ENCODE measurements around the gene TNRC6A. TPM values are rescaled to one million over a fixed set of nuclear protein-coding genes. Genes with fewer than 3 reads are reported as not detected.
A peak's percentile ranks its signal among the peaks of the same experiment; 100 is the strongest.
"Not testable (repeated sequence)": the region's sequence is repeated elsewhere in the genome, so short reads cannot be mapped to it uniquely, and the experiment has no call there.

TNRC6A gene
- total RNA-seq = 91.9 TPM

DNA sequence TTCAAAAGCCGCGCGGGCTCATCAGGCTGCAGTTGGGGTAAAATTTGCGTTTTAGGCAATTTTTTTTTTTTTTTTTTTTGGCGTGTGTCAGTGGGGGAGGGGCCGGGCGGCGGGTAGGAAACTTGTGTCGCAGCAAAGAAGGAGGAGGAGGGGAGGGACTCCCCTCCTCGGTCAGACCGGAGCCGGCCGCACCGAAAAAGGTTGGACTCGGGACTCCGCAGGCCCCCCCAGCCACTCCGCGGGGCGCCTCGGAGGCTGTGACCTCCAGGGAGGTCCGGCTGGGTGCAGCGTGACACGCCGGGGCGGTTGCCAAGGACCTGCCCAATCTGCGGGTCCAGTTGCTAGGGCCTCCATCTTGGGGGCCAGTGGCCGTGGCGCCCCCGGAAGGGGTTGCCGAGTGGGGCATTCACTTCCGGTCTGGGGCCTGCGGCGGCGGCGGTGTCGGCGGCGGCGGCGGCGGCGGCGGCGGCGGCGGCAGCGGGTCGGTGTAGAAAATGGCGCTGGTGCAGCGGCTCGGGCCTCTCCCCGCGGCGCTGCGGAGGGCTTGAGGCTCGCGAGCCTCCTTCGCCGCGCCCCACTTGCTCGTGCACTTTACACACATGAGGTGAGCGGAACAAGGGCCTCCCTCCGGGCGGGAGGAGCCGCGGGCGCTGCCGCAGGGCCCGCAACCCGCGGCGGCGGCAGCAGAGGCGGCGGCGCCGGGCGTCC, at the start of gene TNRC6A:
Gene TNRC6A, plus strand, starts transcription at position 409 of the 708 bp plus-strand sequence. Its CDS starts 191 bp downstream, at position 600.
- intact Hi-C loops (cut with DNase I) = no loop called here
- DNase-seq (ENCODE audit: low spot score) (peak; percentile 93), ATAC-seq (peak; percentile 97)

DNA sequence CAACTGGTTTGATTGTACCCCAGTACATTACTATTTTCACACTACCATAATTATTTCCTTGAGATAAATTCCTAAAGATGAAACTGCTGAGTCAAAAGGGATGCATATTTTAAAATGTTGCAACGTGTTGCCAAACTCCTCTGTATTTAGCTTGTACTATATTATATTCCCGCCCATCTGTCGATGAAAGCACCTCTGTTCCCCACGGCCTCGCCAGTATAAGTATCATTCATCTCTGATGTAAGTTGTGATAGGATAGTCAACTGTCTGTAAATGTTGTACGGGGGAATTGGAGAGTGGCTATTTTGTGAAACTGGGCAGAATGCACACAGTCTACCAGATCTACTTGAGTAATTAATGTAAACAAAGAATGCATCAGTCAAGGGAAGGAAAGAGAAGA, 47.7 kb upstream of the TNRC6A start:
- no peak for DNase-seq (ENCODE audit: low spot score)
- ATAC-seq = no peak
- intact Hi-C loops (cut with DNase I) = no loop called here

DNA sequence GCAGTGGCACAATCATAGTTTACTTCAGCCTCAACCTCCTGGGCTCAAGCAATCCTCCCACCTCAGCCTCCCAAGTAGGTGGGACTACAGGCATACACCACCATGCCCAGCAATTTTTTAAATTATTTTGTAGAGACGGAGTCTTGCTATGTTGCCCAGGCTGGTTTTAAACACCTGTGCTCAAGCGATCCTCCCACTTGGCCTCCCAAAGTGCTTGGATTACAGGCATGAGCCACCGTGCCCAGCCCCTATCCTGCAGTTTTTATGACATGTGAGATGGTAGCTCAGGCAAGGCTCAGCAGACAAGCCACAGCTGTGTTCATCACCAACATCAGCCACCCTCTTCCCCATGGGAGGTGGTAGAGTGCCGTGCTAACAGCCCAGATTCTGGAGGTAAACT, 46.2 kb upstream of the TNRC6A start:
- ATAC-seq (no peak), DNase-seq (ENCODE audit: low spot score) (no peak)
- intact Hi-C loops (cut with DNase I) = no loop called here

DNA sequence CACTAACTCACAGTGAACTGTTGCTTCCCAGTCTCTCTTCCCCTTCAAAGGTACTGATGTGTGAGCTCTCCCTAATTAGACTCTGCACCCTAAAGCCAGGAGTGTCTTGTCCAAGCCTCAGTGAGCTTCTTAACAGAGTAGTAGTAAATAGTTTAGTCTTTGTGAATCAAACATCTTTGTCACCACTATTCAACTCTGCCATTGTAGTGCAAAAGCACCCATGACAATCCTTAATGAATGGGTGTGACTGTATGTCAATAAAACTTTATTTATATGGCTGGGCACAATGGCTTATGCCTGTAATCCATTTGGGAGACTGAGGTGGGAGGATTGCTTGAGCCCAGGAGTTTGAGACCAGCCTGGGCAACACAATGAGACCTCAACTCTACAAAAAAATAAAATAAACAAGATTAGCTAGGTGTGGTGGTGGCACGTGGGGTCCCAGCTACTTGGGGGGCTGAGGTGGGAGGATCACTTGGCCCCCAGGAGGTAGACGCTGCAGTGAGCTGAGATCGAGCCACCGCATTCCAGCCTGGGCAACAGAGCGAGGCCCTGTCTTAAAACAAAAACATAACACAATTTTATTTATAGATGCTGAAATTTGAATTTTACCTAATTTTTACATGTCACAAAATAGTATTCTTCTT, 45.5 kb upstream of the TNRC6A start:
- intact Hi-C loops (cut with DNase I) = no loop called here
- ATAC-seq = no peak

DNA sequence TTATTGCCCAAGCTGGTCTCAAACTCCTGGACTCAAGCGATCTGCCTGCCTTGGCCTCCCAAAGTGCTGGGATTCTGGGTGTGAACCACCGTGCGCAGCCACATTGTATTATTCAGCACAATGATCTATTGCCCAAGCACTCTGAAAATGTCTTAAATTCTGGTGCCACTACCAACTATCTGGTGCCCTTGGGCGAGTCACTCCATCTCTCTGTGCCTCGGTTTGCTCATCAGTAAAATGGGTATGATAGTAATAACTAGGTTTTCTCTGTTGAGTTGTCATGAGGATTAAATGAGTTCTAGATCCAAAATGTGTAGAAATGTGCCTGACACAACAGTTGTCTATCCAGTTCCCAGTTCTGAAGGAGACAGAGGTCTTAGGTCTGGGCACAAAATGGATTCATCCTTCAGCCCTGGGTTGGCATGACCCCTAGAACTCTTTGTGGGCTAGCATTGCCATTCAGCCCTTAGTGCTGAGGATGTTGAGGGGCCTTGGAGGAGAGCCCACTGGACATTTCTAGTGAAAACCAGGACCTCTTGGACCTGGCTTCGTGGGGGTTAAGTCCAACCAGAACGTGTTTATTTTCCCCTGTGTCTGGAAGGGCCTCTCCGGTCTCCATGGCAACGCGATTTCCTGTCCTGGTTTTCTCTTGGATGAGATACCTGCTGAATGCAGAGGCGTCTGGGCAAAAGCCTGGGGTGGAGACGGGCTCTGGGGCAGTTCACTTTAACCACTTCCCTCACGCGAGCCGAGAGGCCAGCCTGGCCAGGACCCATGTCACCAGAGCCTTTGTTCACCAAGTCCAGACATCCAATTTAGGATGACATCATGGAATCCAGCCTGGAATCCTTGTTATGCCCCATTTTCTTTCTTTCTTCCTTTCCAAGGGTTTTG, 43.7 kb upstream of the TNRC6A start:
- DNase-seq (ENCODE audit: low spot score) = peak; percentile 80
- peak; percentile 86 for ATAC-seq
- intact Hi-C loops (cut with DNase I) = no loop called here

More for the DNA sequence above, 45.5 kb upstream of the TNRC6A start:
- DNase-seq (ENCODE audit: low spot score) = no peak

DNA sequence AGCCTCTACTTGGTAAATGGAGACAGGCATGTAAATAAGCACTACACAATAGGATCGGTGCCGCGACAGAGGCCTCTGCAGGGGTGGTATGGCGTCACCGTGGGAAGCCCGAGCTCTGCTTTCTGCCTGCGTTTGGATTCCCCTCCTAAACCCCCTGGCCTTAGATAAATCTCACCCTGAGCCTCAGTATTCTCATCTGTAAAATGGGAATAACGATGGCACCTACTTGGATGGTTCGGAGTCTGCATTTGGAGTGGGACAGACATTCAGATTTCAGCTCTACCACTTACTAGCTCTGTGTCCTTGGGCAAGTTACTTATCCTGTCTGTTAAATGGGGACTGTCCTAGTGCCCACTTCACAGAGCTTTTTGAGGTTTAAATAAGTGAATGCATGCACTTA, 42.8 kb upstream of the TNRC6A start:
- DNase-seq (ENCODE audit: low spot score) = no peak
- intact Hi-C loops (cut with DNase I) = no loop called here
- ATAC-seq = no peak

DNA sequence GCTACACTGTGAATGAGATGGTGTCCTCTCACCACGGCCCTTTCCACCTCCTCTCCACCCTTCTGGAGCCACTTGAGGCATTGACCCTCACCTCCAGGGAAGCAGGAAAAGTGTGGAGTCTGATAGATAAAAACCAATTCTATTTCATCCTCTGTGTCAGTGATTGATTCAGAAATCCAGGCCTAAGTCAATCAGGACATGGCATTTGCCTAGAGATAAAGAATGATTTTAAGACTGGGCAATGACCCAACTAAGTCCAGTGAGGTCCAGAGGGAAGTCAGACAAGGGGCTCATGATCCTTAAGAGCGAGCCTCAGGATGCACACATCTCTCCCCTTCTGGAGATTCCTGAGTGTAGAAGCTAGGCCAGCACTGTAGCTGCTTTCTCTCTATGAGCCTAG, 41.1 kb upstream of the TNRC6A start:
- ATAC-seq = no peak
- DNase-seq (ENCODE audit: low spot score) = no peak
- intact Hi-C loops (cut with DNase I) = no loop called here

DNA sequence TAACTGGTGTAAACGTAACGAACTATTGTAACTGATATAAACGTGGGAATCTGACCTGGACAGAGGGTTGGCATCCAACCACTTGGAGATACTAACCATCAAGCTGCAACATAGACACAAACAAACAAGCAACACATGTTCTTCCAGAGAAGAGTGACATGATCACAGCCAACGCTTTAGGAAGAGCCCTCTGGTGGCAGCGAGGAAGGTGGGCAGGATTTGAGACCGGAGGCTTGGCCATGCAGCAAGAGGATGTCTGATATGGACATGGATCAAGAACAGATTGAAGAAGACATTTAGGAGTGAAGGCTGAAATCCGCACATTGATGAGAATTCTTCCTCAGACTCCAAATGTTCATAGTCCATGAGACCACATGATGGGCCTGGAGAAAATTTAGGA, 40.3 kb upstream of the TNRC6A start:
- DNase-seq (ENCODE audit: low spot score) = no peak
- ATAC-seq = no peak
- intact Hi-C loops (cut with DNase I) = no loop called here

DNA sequence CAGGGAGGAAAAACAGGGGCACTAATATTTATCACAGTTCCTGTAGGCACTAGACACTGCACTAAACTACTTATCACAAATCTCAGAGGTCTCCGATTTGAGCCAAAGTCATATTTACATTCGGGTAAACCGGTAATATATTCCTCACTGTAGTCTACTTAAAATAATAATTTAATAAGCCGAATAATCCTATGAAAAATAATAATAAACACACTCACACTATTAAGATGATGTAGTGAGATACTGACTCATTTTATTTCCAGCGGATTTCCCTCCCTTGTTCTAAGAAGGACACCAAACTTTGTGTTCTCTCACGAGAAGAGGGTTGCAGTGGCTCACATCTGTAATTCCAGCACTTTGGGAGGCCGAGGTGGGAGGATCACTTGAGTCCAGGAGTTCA, 36.6 kb upstream of the TNRC6A start:
- DNase-seq (ENCODE audit: low spot score) (no peak), ATAC-seq (no peak)
- intact Hi-C loops (cut with DNase I) = no loop called here

DNA sequence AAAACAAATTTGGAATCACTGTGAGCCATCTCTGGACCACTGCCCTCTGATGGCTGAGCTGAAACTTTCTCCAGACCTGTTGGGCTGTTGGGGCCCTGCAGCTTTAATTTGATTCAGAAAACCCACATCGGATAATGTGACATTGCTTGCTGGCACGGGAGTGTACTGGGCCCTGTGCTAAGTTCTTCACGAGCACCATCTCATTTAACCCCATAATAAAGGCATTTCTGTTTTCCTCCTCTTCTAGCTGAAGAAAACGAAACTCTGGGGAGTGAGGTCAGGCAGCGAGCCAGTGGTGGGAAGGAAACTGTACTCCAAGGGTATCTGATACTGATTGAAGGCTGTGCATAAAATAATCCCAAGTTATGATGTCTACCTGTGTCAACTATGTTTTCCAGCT, 34.5 kb upstream of the TNRC6A start:
- ATAC-seq (peak; percentile 35), DNase-seq (ENCODE audit: low spot score) (peak; percentile 65)
- intact Hi-C loops (cut with DNase I) = no loop called here

DNA sequence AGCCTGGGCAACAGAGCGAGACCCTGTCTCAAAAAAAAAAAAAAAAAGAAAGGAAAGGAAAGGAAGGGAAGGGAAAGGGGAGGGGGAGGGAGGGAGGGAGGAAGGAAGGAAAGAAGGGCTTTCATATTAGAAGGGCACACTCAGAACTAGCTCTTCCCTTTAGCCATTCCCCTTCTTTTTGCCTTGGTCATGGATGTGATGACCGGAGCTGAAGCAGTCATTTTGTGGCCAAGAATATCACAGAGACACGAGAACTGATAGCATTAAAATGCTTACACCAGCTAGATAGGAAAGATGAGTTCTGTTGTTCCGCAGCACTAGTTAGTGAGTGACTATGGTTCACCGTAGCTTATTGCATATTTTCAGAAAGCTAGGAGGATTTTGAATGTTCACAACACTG, 32.8 kb upstream of the TNRC6A start:
- intact Hi-C loops (cut with DNase I) = no loop called here
- DNase-seq (ENCODE audit: low spot score) (no peak), ATAC-seq (no peak)

DNA sequence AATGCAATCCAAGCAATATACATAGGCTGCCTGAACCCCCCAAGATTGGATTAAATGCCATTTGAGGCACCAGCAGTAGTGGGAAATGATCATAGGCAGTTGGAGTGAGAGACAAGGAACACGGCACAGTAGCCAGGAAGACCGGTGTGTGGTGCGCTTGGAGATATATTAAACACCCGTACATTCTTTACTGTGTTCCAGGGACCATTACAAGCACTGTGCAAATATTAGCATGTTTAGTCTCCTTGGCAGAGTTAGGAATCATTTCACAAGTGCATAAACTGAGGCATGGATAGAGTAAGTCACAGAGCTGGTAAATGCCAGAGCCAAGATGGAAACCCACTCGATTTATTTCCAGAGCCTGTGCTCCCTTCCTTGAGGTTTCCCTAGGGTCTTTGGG, 31.1 kb upstream of the TNRC6A start:
- intact Hi-C loops (cut with DNase I) = no loop called here
- ATAC-seq (no peak), DNase-seq (ENCODE audit: low spot score) (no peak)

DNA sequence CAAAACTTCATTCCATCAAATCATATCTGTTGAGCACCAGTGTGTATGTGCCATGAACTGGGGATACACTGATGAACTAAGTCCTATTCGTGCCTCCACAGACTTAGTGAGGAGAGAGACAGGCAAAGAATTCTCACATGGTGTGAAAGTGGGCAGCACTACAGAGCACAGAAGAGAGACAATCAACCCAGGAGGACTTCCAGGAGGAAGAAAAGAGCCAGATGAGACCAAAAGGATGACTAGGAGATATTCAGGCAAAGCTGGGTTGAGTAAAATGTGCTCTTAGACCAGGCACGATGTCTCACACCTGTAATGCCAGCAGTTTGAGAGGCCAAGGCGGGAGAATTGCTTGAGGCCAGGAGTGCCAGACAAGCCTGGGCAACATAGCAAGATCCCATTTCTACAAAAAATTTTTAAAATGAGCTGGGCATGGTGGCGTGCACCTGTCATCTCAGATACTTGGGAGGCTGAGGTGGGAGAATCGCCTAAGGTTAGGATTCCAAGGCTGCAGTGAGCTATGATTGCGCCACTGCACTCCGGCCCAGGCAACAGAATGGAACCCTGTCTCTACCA, 30.2 kb upstream of the TNRC6A start:
- intact Hi-C loops (cut with DNase I) = no loop called here
- ATAC-seq (no peak), DNase-seq (ENCODE audit: low spot score) (no peak)

DNA sequence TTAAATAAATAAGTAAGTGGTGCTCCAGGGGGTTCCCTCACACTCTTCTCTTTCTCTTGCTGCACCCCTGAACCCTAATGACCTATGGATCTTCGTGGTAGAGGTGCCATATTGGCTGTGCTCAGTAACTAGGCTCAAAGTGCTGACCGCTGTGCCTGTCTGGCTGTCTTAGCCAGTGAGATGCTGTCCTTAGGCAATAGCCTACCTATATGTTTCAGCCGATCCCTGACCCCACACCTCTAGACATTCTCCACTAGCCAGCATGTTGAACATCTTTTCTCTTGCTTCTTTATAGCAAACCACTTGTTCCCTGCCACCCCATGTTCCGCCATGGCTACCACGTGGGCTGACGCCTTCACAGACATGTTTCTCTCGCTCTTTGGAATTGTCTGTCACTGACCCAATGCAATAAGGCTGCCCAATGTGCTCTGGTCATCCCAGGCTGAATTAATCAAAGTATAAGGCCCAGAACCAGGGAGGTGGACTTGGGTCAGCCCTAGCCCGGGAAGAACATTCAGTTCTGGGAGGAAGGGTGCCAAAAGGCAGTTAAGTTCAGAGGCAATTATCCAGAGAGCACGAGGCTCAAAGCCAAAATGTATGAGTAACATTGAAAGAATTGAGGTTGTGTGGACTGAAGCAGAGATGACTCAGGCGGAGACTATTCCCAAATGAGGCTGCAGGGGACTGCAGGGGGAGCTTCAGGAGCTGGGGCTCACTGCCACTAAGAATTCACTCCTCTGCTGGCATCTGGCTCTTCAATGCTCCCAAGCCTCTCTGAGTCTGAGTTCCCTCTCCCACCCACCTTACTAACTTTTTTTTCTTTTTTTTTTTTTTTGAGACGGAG, 28.7 kb upstream of the TNRC6A start:
- peak; percentile 74 for DNase-seq (ENCODE audit: low spot score)
- peak; percentile 95 for ATAC-seq
- intact Hi-C loops (cut with DNase I) = no loop called here

DNA sequence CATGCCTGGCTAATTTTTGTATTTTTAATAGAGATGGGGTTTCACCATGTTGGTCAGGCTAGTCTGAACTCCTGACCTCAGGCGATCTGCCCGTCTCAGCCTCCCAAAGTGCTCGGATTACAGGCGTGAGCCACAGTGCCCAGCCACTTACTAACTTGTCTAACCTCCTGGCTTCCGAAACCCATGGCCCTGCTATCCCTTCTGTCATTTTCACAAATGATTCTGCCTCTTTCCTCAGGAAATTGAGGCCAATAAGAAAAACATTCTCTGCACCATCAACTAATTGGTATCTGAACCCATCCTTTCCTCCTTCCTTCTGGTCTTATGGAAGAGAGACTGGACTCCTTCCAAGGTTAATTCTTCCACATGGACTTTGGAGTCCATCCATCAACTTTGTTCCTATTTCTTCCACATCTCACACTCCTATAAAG, 27.9 kb upstream of the TNRC6A start:
- peak; percentile 51 for ATAC-seq
- intact Hi-C loops (cut with DNase I) = no loop called here

DNA sequence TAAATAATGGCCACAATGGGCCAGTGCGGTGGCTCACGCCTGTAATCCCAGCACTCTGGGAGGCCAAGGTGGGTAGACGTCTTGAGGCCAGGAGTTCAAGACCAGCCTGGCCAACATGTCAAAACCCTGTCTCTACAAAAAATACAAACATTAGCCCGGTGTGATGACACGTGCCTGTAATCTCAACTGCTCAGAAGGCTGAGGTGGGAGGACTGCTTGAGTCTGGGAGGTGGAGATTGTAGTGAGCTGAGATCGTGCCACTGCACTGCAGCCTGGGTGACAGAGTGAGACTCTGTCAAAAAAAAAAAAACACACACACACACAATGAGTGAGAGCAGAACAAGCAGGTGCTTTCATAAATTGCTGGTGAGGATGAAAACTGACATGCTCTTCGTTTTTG, 21.7 kb upstream of the TNRC6A start:
- intact Hi-C loops (cut with DNase I); DNase-seq (ENCODE audit: low spot score); ATAC-seq: not testable (repeated sequence)

More for the DNA sequence above, 27.9 kb upstream of the TNRC6A start:
- no peak for DNase-seq (ENCODE audit: low spot score)

DNA sequence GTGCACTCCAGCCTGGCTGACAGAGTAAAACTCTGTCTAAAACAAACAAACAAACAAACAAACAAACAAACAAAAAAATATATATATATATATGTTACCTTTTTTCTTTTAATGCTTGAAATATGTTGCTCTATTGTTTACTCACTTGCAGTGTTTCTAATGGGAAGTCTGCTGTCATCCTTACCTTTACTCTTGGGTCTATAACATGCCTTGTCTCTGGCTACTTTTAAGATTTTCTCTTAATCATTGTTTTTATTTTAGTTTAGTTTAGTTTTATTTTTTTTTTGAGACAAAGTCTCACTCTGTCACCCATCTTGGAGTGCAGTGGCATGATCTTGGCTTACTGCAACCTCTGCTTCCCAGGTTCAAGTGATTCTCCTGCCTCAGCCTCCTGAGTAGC, 16.1 kb upstream of the TNRC6A start:
- ATAC-seq (no peak), DNase-seq (ENCODE audit: low spot score) (no peak)
- intact Hi-C loops (cut with DNase I) = no loop called here

DNA sequence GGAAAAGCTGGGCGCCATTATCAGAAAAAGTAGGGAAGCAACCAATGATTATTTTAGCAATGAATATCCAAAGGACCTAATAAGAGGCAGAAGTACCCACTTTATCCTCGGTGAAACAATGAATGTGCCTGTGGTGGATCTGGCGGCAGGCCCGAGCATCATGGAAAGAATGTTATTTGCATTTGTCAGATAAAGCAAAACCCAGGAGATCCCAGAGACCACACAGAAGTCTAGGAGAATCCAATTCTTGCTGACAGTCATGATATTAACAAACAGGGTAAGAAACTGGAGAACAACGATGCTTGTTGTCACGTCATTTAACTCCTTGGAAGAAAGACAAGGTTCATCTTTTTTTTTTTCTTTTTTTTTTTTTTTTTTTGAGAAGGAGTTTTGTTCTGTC, 12.0 kb upstream of the TNRC6A start:
- DNase-seq (ENCODE audit: low spot score) (peak; percentile 76), ATAC-seq (peak; percentile 92)
- intact Hi-C loops (cut with DNase I) = no loop called here

All from sciatic nerve (tissue), 2 donors.